Lower leg skin (tissue), 4 donors: ENCODE results near the gene GJD2. TPM values are rescaled to one million over a fixed set of nuclear protein-coding genes. Genes with fewer than 3 reads are reported as not detected.

Experiments
- DNase-seq, 2 donors: peaks; one replicate each; pipeline ENCODE4 v3.0.0-alpha.2; 2019; ENCODE audit warnings: low spot score in 2 of 2
- H3K4me3 ChIP-seq: fragments of 200-600 bp; sonication (generic); 2 replicates; pipeline ENCODE4 v1.5.1; 2017; ENCODE audit warnings: mild to moderate bottlenecking, low read depth; ENCODE audit not compliant: poor library complexity, severe bottlenecking
- CTCF ChIP-seq, 3 donors: fragments of 450-650 bp; IDR thresholded peaks; one replicate each; pipeline ENCODE4 v1.5.1; 2016; ENCODE audit warnings: antibody characterized with exemption in 3 of 3, mild to moderate bottlenecking in 3 of 3, moderate library complexity in 2 of 3
- POLR2A ChIP-seq, 2 donors: fragments of 450-650 bp; IDR thresholded peaks; one replicate each; pipeline ENCODE4 v1.6.1; 2016 to 2017; ENCODE audit warnings: antibody characterized with exemption in 2 of 2, mild to moderate bottlenecking in 1 of 2, moderate library complexity in 1 of 2
- WGBS, 2 donors: methylation state at CpG; one replicate each; pipeline ENCODE4 v1.1.5; 2018; 5-methylcytosine and 5-hydroxymethylcytosine counted together
- intact Hi-C: fragments of 100-400 bp; cut with DNase I; formaldehyde crosslinking; loops from one replicate; pipeline ENCODE4 v1.15.0; 2023; ENCODE audit warnings: low total_unique reads
- total RNA-seq, 4 donors: library from RNA; depleted of rRNA; stranded (reverse); fragments of >200 nt; gene quantifications; one replicate each; pipeline ENCODE4 v1.1.0, GENCODE V29; 2016

The GJD2 gene
- not detected for total RNA-seq

DNA sequence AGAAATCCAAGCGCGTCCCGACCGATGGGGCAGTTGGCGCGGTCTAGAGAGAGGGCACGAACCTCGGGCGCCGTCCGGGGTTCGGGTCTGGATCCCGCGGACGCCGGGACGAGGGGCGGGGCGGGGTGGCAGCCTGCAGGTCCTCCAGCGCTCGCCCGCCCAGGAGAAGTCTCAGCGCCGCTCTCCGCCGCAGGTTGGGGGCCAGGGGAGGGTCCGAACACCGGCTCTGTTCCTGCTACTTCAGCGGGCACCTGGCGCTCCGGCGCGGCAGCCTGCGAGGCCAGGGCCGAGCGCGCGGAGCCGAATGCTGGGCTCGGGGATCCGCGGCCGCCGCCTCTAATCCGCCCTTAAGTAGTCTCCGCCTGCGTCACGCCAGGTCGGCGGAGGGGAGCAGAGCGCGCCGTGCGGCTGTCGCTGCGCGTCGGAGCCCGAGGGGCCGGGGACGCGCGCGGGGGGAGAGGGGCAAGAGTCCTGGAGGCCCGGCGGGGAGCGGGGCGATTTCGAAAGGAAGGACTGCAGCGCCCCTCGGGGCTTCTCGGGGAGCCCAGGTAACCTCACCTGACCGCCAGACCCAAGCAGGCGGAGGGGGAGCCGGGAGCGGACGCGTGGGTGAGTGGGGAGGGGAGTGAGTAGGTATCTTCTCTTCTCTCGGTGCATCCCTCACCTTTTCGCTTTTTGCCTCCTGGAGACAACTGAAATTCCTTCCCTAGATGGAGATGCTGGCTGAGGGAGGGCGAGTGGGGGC is at the start of gene GJD2:
TSS of gene GJD2 (minus strand) at position 325 of the 745 bp plus-strand sequence. CDS start 510 bp downstream, outside the sequence.
- TF ChIP-seq POLR2A (IDR thresholded peaks at IDR 0.05) (no peak), CTCF (IDR thresholded peaks at IDR 0.05) (no peak)
- intact Hi-C loops = no loop called here
- H3K4me3 ChIP-seq = no peak within 1 kb of the TSS
- 1 to 2% methylated on average over 65 to 69 of the region's 81 CpGs for WGBS, 2 donors
- no peak for DNase-seq

DNA sequence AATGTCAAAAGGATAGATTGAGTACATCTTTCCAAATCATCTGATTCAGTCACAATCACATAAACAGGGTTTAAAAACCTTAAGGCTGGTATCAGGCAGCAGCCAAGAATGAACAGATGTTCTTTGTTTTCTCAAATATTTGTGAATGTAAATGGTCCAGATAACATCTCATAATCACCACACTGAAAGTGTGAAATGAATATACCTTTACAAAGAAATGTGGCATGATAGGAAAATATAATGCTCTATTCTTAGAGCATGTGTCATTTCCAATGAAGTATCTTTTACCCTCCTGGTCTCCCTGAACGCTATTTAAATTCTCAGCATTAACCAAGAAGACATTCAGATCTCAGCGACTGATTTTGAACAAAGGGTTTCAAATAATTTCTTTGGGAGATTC is 49.3 kb upstream of the GJD2 start:
- DNase-seq = no peak
- WGBS, 2 donors = 77 to 78% methylated on average over 2 of the region's 2 CpGs
- intact Hi-C loops = no loop called here
- TF ChIP-seq POLR2A (IDR thresholded peaks at IDR 0.05) (no peak), CTCF (IDR thresholded peaks at IDR 0.05) (no peak)
- no peak overlapping the region for H3K4me3 ChIP-seq

- no peak for DNase-seq
- intact Hi-C loops = no loop called here
- no peak overlapping the region for H3K4me3 ChIP-seq
- 82 to 83% methylated on average over 7 of the region's 7 CpGs for WGBS, 2 donors
- TF ChIP-seq CTCF (IDR thresholded peaks at IDR 0.05) = no peak
- TF ChIP-seq POLR2A (IDR thresholded peaks at IDR 0.05) = no peak
These were observed 48.3 kb upstream of the GJD2 start for GRCh38 chr15:34802803-34803750.

DNA sequence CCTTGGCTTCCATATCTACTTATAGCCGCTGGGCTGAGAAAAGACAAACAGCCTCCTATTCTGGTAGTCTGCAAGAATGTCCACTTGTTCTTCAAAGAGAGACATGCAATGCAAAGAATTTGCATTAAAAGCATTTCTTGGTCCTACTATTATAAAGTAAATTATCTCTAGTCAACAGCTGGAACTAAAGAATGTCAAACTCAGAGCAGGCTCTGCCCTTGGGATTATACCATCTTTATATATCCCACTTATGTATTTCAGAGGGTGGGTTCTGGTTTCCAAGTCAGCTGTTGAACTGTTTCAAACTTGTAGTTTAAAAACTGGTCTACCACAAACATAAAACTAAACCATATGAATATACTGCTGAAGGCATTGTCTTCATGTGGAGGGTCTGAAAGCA is 47.6 kb upstream of the GJD2 start:
- 87 to 90% methylated on average over 1 of the region's 1 CpG for WGBS, 2 donors
- TF ChIP-seq POLR2A (IDR thresholded peaks at IDR 0.05) (no peak), CTCF (IDR thresholded peaks at IDR 0.05) (no peak)
- no peak overlapping the region for H3K4me3 ChIP-seq
- intact Hi-C loops = no loop called here
- DNase-seq = no peak

DNA sequence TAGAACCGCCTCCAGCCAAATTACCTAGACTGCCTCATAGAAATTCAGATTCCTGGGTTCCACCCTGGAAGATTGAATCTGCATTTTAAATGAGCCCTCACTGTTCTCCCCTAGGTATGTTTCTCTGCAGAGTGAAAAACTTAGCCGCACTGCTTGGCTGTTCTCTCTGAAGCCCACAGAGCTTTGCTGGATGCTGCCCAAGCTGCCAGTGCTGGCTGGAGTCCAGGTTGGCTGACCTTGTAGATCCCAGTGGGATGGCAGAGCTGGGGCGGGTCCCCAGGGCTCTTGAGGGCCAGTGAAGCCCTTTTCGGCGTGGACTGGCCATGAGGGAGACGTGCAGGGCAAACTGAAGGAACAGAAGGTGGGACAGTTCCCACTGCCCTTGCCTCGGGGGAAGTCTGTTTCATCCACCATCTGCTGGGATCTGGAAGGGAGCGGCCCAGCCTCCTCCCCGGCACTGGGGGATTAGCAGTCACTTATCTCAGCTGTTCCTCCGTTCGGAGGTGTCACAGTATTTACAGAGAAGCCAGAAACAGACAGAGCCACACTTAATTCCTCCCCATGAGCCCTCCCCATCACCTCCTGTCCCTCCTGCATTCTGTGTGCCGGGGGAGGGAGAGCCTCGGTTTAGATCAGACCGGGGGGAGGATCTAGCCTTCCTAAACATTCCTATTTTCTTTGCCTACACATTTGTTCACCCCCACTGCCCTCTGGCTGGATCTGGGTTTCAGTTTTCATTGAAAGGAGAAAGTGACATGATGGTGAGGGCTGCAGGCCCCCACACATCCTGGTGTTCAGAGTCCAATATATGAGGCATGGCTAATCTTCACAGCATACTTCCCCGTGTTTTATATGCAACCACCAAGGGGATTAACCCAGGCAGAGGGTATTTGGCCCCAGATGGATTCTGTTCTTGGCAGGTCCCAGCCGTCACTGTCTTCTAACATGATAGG is 44.6 kb upstream of the GJD2 start:
- intact Hi-C loops = no loop called here
- no peak for DNase-seq
- WGBS, 2 donors = 29 to 33% methylated on average over 16 of the region's 16 CpGs
- no peak overlapping the region for H3K4me3 ChIP-seq
- TF ChIP-seq CTCF (IDR thresholded peaks at IDR 0.05) = no peak
- no peak for TF ChIP-seq POLR2A (IDR thresholded peaks at IDR 0.05)
